ENCODE measurements around the gene CAV1. TPM values are rescaled to one million over a fixed set of nuclear protein-coding genes. Genes with fewer than 3 reads are reported as not detected.

Gene CAV1
- polyA plus RNA-seq, 1 donor (not counting 4 experiments of a cell fraction or from before 2014, with no cell fraction given) = 2,905 TPM

DNA sequence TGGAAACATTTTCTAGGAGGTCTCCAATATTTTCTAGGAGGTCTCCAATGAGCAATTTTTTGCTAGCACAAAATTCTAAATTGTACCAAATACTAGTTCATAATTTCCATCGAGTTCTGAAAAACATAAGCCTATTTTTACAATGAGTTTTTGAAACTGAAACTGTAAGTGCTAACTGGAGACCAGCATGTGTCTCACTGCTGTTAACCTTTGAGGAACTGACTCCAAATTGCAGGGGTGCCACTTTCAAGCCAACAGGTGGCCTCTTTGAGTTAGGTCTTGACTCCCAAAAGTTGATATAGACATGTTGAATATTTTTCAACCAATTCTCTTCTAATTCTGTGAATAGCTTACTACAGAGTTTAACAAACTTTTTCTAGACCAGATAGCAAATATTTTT, 58.8 kb downstream of the CAV1 start:
- no peak for TF ChIP-seq EZH2 (IDR thresholded peaks at IDR 0.05; ENCODE audit: low read length)
- TF ChIP-seq, protein P1, sequence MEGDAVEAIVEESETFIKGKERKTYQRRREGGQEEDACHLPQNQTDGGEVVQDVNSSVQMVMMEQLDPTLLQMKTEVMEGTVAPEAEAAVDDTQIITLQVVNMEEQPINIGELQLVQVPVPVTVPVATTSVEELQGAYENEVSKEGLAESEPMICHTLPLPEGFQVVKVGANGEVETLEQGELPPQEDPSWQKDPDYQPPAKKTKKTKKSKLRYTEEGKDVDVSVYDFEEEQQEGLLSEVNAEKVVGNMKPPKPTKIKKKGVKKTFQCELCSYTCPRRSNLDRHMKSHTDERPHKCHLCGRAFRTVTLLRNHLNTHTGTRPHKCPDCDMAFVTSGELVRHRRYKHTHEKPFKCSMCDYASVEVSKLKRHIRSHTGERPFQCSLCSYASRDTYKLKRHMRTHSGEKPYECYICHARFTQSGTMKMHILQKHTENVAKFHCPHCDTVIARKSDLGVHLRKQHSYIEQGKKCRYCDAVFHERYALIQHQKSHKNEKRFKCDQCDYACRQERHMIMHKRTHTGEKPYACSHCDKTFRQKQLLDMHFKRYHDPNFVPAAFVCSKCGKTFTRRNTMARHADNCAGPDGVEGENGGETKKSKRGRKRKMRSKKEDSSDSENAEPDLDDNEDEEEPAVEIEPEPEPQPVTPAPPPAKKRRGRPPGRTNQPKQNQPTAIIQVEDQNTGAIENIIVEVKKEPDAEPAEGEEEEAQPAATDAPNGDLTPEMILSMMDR (optimal IDR thresholded peaks at IDR 0.05 in 1 of 3, IDR thresholded peaks at IDR 0.05 in 1 of 3, conservative IDR thresholded peaks at IDR 0.05 in 1 of 3; ENCODE audit: extremely low read depth in 1 of 3, insufficient read depth in 2 of 3, low read length in 3 of 3) = no peak
- dilution Hi-C loops (cut with MboI; ENCODE audit: extremely low pct_ligation_motif_present, low sequenced_read_pairs) = no loop called here
- no peak overlapping the region for H3K4me2 ChIP-seq (ENCODE audit: control insufficient read depth, extremely low read depth, insufficient read depth, low read depth, low read length)
- H3K27me3 ChIP-seq (ENCODE audit: control insufficient read depth, extremely low read depth, insufficient read depth, low read length) = no peaks in the 10 kb centered on the region
- H3K4me3 ChIP-seq (ENCODE audit: control insufficient read depth in 2 of 3, extremely low read depth in 1 of 3, insufficient read depth in 2 of 3, low read depth in 1 of 3, low read length in 3 of 3) = no peak overlapping the region
- H2AFZ ChIP-seq (ENCODE audit: control insufficient read depth, low read length) = no peak overlapping the region
- no peak for FAIRE-seq
- H3K9ac ChIP-seq (ENCODE audit: control insufficient read depth, extremely low read depth, insufficient read depth, low read length) = no peak overlapping the region
- H3K9me1 ChIP-seq (ENCODE audit: control insufficient read depth, extremely low read depth, insufficient read depth, low read length) = no peaks in the 10 kb centered on the region
- no peaks in the 10 kb centered on the region for H4K20me1 ChIP-seq (ENCODE audit: control insufficient read depth, extremely low read depth, insufficient read depth, low read length)
- H3K79me2 ChIP-seq (ENCODE audit: control insufficient read depth, insufficient read depth, low read length) = no peaks in the 10 kb centered on the region
- H3K36me3 ChIP-seq (ENCODE audit: control insufficient read depth in 2 of 2, extremely low read depth in 1 of 2, insufficient read depth in 2 of 2, low read length in 2 of 2) = no peaks in the 10 kb centered on the region
- H3K4me1 ChIP-seq (ENCODE audit: control insufficient read depth, extremely low read depth, insufficient read depth, low read length) = peaks cover 10% of the 10 kb centered on the region
- no peaks in the 10 kb centered on the region for H3K9me3 ChIP-seq (ENCODE audit: control insufficient read depth, low read depth, low read length)
- no peak for DNase-seq (ENCODE audit: low read depth, low spot score)
- H3K27ac ChIP-seq (ENCODE audit: control insufficient read depth, insufficient read depth, low read length) = no peak overlapping the region

- H3K36me3 ChIP-seq (ENCODE audit: control insufficient read depth in 2 of 2, extremely low read depth in 1 of 2, insufficient read depth in 2 of 2, low read length in 2 of 2) = no peaks in the 10 kb centered on the region
- H4K20me1 ChIP-seq (ENCODE audit: control insufficient read depth, extremely low read depth, insufficient read depth, low read length) = no peaks in the 10 kb centered on the region
- no peak overlapping the region for H3K4me2 ChIP-seq (ENCODE audit: control insufficient read depth, extremely low read depth, insufficient read depth, low read depth, low read length)
- no peaks in the 10 kb centered on the region for H3K9me1 ChIP-seq (ENCODE audit: control insufficient read depth, extremely low read depth, insufficient read depth, low read length)
- TF ChIP-seq, protein P1 (optimal IDR thresholded peaks at IDR 0.05 in 1 of 3, IDR thresholded peaks at IDR 0.05 in 1 of 3, conservative IDR thresholded peaks at IDR 0.05 in 1 of 3; ENCODE audit: extremely low read depth in 1 of 3, insufficient read depth in 2 of 3, low read length in 3 of 3) = no peak
- TF ChIP-seq EZH2 (IDR thresholded peaks at IDR 0.05; ENCODE audit: low read length) = no peak
- H3K9me3 ChIP-seq (ENCODE audit: control insufficient read depth, low read depth, low read length) = no peaks in the 10 kb centered on the region
- no peak overlapping the region for H3K27ac ChIP-seq (ENCODE audit: control insufficient read depth, insufficient read depth, low read length)
- no peak for FAIRE-seq
- no peak overlapping the region for H3K9ac ChIP-seq (ENCODE audit: control insufficient read depth, extremely low read depth, insufficient read depth, low read length)
- DNase-seq (ENCODE audit: low read depth, low spot score) = no peak
- no peak overlapping the region for H2AFZ ChIP-seq (ENCODE audit: control insufficient read depth, low read length)
- dilution Hi-C loops (cut with MboI; ENCODE audit: extremely low pct_ligation_motif_present, low sequenced_read_pairs) = no loop called here
- no peaks in the 10 kb centered on the region for H3K27me3 ChIP-seq (ENCODE audit: control insufficient read depth, extremely low read depth, insufficient read depth, low read length)
- H3K4me3 ChIP-seq (ENCODE audit: control insufficient read depth in 2 of 3, extremely low read depth in 1 of 3, insufficient read depth in 2 of 3, low read depth in 1 of 3, low read length in 3 of 3) = no peak overlapping the region
- peaks cover 13% of the 10 kb centered on the region for H3K4me1 ChIP-seq (ENCODE audit: control insufficient read depth, extremely low read depth, insufficient read depth, low read length)
- H3K79me2 ChIP-seq (ENCODE audit: control insufficient read depth, insufficient read depth, low read length) = no peaks in the 10 kb centered on the region
Observed at GRCh38 chr7:116584721-116585120, 59.9 kb downstream of the CAV1 start.
